ENCODE measurements around the gene SLC35B2.

Gene SLC35B2

GRCh38 chr6:44227148-44227793, 30.1 kb downstream of the SLC35B2 start:
- peak overlapping the region; percentile 44 to 65 (median 58) for H3K4me3 Mint-ChIP-seq
- peak overlapping the region; percentile 42 to 67 (median 50) for H3K27ac Mint-ChIP-seq
- peaks cover 7% of the 10 kb centered on the region for H3K27me3 Mint-ChIP-seq (ENCODE audit: low read depth)
- H3K4me1 Mint-ChIP-seq, result peaks cover 68% of the 10 kb centered on the region
- no peaks in the 10 kb centered on the region for H3K36me3 Mint-ChIP-seq (ENCODE audit: low read depth)
- H3K9me3 Mint-ChIP-seq, result no peaks in the 10 kb centered on the region
- TF ChIP-seq CTCF (IDR thresholded peaks at IDR 0.05; ENCODE audit: unreplicated experiment in 3 of 3), result no peak

- no peak for TF ChIP-seq CTCF (IDR thresholded peaks at IDR 0.05; ENCODE audit: unreplicated experiment in 3 of 3)
- Mint-ChIP-seq H3K9me3 (no peaks in the 10 kb centered on the region), H3K27ac (peak overlapping the region; percentile 2 to 42 (median 27)), H3K27me3 (ENCODE audit: low read depth) (peaks cover 7% of the 10 kb centered on the region), H3K4me3 (peak overlapping the region; percentile 32 to 78 (median 70)), H3K36me3 (ENCODE audit: low read depth) (no peaks in the 10 kb centered on the region), H3K4me1 (peaks cover 69% of the 10 kb centered on the region)
These were observed 30.8 kb downstream of the SLC35B2 start for GRCh38 chr6:44226368-44227147.

GRCh38 chr6:44225579-44226325, 31.6 kb downstream of the SLC35B2 start:
- no peaks in the 10 kb centered on the region for H3K36me3 Mint-ChIP-seq (ENCODE audit: low read depth)
- H3K9me3 Mint-ChIP-seq, result no peaks in the 10 kb centered on the region
- H3K4me3 Mint-ChIP-seq, result peak overlapping the region; percentile 46 to 78 (median 70)
- peaks cover 71% of the 10 kb centered on the region for H3K4me1 Mint-ChIP-seq
- peak overlapping the region in 1 of 3 experiments; percentile 42 for H3K27ac Mint-ChIP-seq
- no peak for TF ChIP-seq CTCF (IDR thresholded peaks at IDR 0.05; ENCODE audit: unreplicated experiment in 3 of 3)
- peaks cover 7% of the 10 kb centered on the region for H3K27me3 Mint-ChIP-seq (ENCODE audit: low read depth)

- Mint-ChIP-seq H3K36me3 (ENCODE audit: low read depth) (no peaks in the 10 kb centered on the region), H3K4me3 (peak overlapping the region; percentile 80 to 88 (median 83)), H3K27me3 (ENCODE audit: low read depth) (peaks cover 7% of the 10 kb centered on the region), H3K27ac (peak overlapping the region; percentile 54 to 74 (median 63)), H3K4me1 (peaks cover 71% of the 10 kb centered on the region), H3K9me3 (no peaks in the 10 kb centered on the region)
- TF ChIP-seq CTCF (IDR thresholded peaks at IDR 0.05; ENCODE audit: unreplicated experiment in 3 of 3), result no peak
These were observed 32.4 kb downstream of the SLC35B2 start for GRCh38 chr6:44224965-44225305.

- no peaks in the 10 kb centered on the region for H3K9me3 Mint-ChIP-seq
- H3K27me3 Mint-ChIP-seq (ENCODE audit: low read depth), result peaks cover 6% of the 10 kb centered on the region
- H3K4me1 Mint-ChIP-seq, result peaks cover 68% of the 10 kb centered on the region
- peak overlapping the region; percentile 54 to 74 (median 63) for H3K27ac Mint-ChIP-seq
- peak overlapping the region; percentile 80 to 88 (median 83) for H3K4me3 Mint-ChIP-seq
- TF ChIP-seq CTCF (IDR thresholded peaks at IDR 0.05; ENCODE audit: unreplicated experiment in 3 of 3), result no peak
- no peaks in the 10 kb centered on the region for H3K36me3 Mint-ChIP-seq (ENCODE audit: low read depth)
These were observed 33.0 kb downstream of the SLC35B2 start for GRCh38 chr6:44224029-44224964.

All from nephron (organoid).